ENCODE measurements around the gene RAB40C.

Gene RAB40C

DNA sequence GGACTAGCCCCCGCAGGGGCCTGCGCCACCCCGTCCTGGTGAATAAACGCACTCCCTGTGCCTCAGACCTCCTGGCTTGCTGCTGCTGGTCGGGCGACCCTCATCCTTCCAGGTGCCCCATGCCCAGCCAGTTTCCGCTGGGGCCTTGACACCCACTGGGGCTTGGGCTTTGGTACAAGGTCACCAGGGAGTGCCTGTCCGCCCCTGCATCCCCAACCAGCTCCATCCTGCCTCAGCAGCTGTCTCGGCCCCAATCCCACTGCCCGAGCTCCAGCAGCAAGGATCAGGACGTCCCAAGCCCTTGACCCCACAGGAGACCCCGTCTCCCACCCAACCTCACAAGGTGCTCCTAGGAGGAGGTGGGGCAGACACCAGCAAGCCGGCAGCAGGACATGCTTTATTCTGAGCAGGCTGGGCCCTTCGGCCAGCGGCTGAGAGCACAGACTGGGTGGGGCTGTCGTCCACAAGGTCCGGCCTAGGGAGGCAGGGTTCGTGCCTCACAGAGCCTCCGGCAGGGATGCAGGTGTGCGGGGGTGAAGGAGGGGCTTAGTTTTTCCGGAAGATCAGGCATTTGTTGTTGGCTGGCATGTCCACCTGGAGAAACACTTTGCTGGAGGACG lies 44.3 kb downstream of the RAB40C start:
- no peak for DNase-seq

- no peak for DNase-seq
Observed at GRCh38 chr16:634996-635395, 45.1 kb downstream of the RAB40C start.

- no peak for DNase-seq
Observed at GRCh38 chr16:635573-636205, 45.8 kb downstream of the RAB40C start.

- DNase-seq: peak; percentile 68
Observed at GRCh38 chr16:636206-637080, 46.6 kb downstream of the RAB40C start, which contains the start of gene METTL26. METTL26 (minus strand) TSS chr16:636305; CDS start chr16:636290, 15 bp downstream.

DNA sequence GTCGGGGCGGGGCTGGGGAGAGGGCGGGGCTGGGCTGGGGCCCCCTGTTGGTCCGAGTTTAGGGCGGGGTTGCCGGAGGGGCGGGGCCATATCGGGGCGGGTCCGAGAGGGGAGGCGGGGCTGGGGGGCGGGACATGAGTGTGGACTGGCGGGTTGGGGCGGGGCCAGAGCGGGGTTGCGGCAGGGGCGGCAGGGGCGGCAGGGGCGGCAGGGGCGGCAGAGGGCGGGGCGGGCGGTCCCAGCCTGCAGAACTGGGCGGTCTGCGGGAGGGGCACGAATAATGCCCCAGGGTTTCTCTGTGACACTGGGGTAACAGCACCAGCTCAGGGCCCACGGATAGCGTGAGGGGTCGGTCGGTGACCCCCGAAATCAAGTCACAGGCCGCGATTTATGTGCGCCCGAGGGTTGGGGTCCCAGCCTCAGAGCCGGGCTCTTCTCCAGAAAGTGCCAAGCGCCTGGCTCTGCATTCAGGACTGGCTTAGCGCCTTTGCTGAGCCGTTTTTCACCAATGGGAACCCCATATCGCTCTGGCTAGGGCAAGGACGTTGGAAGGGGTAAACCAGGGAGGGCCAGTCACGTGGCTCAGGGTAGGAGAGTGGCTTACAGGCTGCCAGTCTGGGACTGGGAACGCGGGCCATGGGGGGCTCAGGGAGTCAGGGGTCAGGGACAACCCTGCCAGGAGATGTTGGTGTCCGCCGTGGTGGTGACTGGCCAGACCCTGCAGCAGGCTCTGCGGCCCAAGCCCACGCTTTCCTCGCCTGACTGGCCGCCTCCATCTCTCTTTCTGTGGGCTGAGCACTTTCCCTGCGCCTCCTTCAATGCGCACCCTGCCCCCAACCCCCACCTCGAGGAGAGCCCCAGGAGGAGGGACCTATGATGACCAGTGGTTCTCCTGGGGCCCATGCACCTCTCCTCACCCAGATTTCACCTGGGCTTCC lies 47.5 kb downstream of the RAB40C start:
- no peak for DNase-seq

GRCh38 chr16:638034-638543 lies 48.2 kb downstream of the RAB40C start:
- DNase-seq: no peak

- DNase-seq: no peak
Observed at GRCh38 chr16:638836-639235, 49.0 kb downstream of the RAB40C start.

- DNase-seq: no peak
Observed at GRCh38 chr16:640614-641013, 50.7 kb downstream of the RAB40C start.

DNA sequence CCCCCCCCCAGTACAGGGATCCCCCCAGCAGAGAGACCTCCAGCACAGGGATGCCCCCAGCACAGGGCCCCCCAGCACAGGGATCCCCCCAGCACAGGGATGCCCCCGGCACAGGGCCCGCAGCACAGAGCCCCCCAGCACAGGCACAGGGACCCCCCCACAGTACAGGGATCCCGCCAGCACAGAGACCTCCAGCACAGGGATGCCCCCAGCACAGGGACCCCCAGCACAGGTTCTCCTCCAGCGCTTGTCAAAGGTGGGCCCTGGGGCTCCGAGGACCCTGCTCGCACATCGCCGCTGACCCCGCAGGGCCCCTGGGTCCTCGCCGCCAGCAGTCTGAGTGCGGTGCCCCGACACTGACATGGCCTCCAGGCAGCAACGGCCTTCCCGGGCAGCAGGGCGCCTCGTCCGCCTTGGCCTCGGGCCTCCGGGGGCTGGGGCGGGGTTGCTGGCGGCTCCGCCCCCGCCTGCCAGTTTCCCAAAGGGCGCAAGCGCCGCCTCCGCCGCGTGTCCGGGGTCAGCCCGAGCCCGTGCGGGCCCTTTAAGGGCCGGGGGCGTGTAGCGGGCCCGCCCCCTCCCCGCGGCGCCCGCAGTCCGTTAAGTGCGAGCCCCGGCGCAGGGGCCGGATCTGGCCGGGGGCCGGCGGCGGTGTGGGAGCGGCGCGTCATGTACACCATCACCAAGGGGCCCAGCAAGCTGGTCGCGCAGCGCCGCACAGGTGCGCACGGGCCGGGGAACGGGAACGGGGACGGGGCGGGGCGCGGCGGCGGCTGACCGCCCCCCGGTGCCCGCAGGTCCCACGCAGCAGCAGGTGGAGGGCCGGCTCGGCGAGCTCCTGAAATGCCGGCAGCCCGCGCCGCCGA lies 51.7 kb downstream of the RAB40C start, which contains the start of gene MCRIP2:
Gene MCRIP2, plus strand, starts transcription at position 503 of the 863 bp plus-strand sequence. Its CDS starts 164 bp downstream, at position 667.
- peak; percentile 16 for DNase-seq

- DNase-seq: no peak
Observed at GRCh38 chr16:642189-643049, 52.6 kb downstream of the RAB40C start.

DNA sequence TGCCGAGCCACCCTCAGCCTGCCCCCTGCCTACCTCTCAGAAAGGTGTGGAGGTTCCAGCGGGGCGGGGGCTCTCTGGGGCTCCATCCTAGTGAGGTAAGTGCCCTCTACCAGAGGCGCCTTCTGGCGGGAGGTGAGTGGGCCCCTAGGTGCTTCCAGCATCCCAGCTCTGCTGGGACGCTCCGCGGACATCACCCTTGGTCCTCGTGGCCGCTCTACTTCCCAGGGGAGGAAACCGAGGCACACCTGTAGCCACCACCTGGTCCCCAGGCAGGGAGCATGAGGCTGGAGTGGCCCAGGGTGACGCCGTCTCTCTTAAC lies 53.1 kb downstream of the RAB40C start:
- no peak for DNase-seq

- DNase-seq: no peak
Observed at GRCh38 chr16:644556-644955, 54.7 kb downstream of the RAB40C start.

DNA sequence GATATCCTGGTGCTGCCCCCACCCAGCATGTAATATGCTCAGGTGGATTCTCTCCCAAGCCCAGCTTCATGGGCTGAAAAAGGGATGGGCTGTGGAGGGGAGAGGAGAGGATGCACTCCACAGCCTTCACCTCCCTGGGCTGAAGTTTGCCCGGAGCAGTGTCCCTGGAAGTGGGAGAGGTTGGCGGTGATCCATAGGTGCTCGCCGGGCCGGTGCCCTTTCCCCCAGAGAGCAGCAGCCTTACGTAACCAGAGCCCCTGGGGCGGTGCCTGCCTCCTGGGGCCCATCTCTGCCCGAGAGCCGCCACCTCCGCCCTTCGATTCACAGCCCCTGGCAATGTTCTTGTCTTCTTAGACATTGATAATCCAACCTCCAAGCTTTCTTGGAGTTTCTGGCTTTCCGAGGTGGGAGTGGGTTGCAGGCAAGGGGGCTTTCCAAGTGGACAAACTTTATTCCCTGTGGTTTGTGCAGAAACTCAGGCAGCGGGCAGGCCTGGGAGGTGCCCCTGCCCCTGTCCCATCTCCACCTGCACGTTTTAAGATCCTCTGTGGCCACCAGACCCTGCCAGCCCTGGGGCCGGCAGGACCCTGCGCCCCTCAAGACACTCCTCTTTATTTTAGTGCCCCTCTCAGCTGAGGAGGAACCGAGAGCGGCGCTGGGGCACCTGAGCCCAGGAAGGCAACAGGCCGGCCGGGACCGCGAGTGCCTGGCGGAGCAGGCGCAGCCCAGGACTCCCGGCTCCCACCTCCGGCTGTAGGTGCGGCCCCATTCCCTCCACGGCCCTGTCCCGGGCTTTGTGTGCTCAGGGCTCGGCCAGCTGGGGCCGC lies 56.2 kb downstream of the RAB40C start:
- DNase-seq: no peak

- no peak for DNase-seq
Observed at GRCh38 chr16:646679-647172, 56.9 kb downstream of the RAB40C start.

- no peak for DNase-seq
Observed at GRCh38 chr16:647173-647902, 57.5 kb downstream of the RAB40C start.

DNA sequence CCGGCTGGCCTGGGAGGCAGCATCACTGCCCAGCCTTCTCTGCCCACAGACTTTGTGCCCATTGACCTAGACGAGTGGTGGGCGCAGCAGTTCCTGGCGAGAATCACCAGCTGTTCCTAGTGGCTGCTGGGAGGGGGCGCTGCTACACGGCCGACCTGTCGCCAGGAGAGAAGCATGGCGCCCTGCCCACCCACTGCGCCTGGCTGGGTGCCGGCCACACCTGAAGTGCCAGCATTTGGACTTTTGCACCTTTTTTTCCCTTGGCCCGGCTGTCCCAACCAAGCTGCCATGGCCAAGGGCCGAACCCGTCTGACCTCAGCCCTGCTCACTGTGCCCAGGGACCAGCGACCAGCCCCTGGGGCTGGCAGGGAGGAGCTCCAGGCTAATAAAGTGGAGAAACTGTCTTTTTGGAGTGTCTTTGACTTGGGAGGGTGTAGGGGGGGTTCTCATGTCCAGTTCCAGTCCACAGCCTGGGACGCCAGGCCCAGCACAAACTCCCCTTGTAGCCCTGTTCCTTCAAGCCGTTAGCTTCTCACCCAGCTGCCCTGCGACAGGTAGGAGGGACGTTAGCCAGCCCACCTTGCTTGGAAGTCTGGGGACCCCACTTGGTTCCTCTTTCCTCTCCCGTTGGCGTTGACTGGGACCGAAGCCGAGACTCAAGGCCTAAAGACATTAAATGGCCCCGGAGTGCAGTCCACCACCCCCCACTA lies 58.4 kb downstream of the RAB40C start:
- DNase-seq: peak; percentile 12

DNA sequence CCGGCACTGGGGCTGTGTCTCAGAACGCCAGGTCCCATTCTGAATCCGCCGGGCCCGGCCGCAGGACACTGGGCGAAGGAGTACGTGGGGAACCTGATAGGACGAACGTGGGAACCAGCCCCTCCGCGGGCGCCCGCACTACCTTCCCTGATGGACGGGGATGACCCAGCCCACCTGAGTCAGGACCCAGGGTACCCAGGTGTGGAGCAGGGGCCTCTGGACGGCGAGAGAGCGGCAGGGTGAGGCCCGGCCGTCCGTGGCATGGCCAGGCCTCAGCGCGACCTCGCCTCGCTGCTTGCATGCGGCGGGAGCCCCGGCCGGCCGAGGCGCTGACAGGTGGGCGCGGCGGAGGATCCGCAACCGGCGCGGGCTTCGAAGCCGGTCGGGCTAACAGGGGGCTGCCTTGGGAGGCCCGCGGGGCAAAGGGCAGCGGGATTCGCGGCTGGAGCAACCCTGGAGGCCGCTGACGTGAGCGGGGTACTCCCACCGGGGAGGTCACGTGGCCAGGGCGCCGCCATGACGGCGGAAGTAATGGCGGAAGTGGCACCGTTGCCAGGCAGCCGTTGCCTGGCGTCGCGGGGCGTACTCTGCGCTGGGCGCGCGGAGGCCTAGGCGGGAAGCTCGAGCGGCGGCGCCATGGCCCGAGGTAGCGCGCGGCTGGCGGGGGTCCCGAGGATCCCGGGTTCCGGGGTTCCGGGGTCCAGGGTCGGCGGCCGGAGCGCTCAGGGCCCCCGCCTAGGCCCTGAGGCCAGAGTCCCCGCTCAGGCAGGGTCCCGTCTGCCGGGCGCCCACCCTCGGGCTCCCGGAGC lies 59.1 kb downstream of the RAB40C start, which contains the start of gene WDR90:
Gene WDR90, plus strand, starts transcription at position 585 of the 809 bp plus-strand sequence. Its CDS starts 52 bp downstream, at position 637.
- DNase-seq: peak; percentile 77

Data from NCI-H1105 treated with DMSO at 0.1 percent for 48 hours (cell line).